Measurements from ENCODE around the gene TMEM258.

GRCh38 chr11:61778920-61779650 is 13.3 kb downstream of the TMEM258 start:
- TF ChIP-seq TAF1 (IDR thresholded peaks at IDR 0.05; ENCODE audit: control insufficient read depth, extremely low read depth, insufficient read depth, low read length, severe bottlenecking) (no peak), HDAC6 (IDR thresholded peaks at IDR 0.05; ENCODE audit: low read depth, low read length) (no peak), RAD21 (CRISPR knock-in tag; conservative IDR thresholded peaks at IDR 0.05 in 1 of 2, IDR thresholded peaks at IDR 0.05 in 1 of 2) (no peak), ARID1B (IDR thresholded peaks at IDR 0.05) (no peak), EP300 (IDR thresholded peaks at IDR 0.05; ENCODE audit: low read length) (no peak)

All from K562 (cell line).